ENCODE results near the gene TAS1R1. TPM values are rescaled to one million over a fixed set of nuclear protein-coding genes. Genes with fewer than 3 reads are reported as not detected.

TAS1R1 gene
- total and polyA plus RNA-seq, 9 of the 15 experiments (the other 6 are each of a cell fraction or from before 2014, with no cell fraction given), result 0.06 TPM; not detected in 8

- no peak for TF ChIP-seq ZNF707 (CRISPR knock-in tag; conservative IDR thresholded peaks at IDR 0.05)
- TF ChIP-seq ZFP30 (CRISPR knock-in tag; IDR thresholded peaks at IDR 0.05; ENCODE audit: borderline replicate concordance), result no peak
- peak; percentile 66 for TF ChIP-seq TAF1 (IDR thresholded peaks at IDR 0.05; ENCODE audit: control insufficient read depth, extremely low read depth, insufficient read depth, low read length, severe bottlenecking)
- no peak for TF ChIP-seq NFXL1 (CRISPR knock-in tag; IDR thresholded peaks at IDR 0.05)
- TF ChIP-seq ZNF23 (CRISPR knock-in tag; IDR thresholded peaks at IDR 0.05), result no peak
- TF ChIP-seq KDM5B (IDR thresholded peaks at IDR 0.05; ENCODE audit: insufficient replicate concordance, low read depth, low read length), result peak; percentile 96
- peak; percentile 73 for TF ChIP-seq CCNT2 (IDR thresholded peaks at IDR 0.05; ENCODE audit: borderline replicate concordance, extremely low read depth, insufficient read length, low read depth, low read length)
- TF ChIP-seq RCOR1 (IDR thresholded peaks at IDR 0.05; ENCODE audit: borderline replicate concordance in 1 of 2, low read depth in 2 of 2, low read length in 2 of 2), result 0 out of 4 replicates have a peak, but pooled peaks of 1 of the 2 experiments have one; percentile 56
- no peak for TF ChIP-seq GATA2 (CRISPR knock-in tag; IDR thresholded peaks at IDR 0.05)
- no peak for TF ChIP-seq ZNF445 (CRISPR knock-in tag; IDR thresholded peaks at IDR 0.05; ENCODE audit: low read depth)
- TF ChIP-seq FOS (IDR thresholded peaks at IDR 0.05; ENCODE audit: extremely low read depth, insufficient read length), result peak; percentile 39
- TF ChIP-seq USF2 (CRISPR knock-in tag; IDR thresholded peaks at IDR 0.05), result no peak
- TF ChIP-seq TFAM (CRISPR knock-in tag; conservative IDR thresholded peaks at IDR 0.05), result no peak
- TF ChIP-seq NCOA6 (IDR thresholded peaks at IDR 0.05), result no peak
- no peak for TF ChIP-seq CREB3 (tag; conservative IDR thresholded peaks at IDR 0.05; ENCODE audit: low read depth)
- TF ChIP-seq NR2F6 (CRISPR knock-in tag; IDR thresholded peaks at IDR 0.05), result no peak
- no peak for TF ChIP-seq POLR2AphosphoS2 (IDR thresholded peaks at IDR 0.05; ENCODE audit: low read length)
- TF ChIP-seq ZNF282 (CRISPR knock-in tag; IDR thresholded peaks at IDR 0.05), result no peak
- TF ChIP-seq BDP1 (IDR thresholded peaks at IDR 0.05; ENCODE audit: insufficient read depth, insufficient read length), result no peak
- no peak for TF ChIP-seq HSF4 (CRISPR knock-in tag; IDR thresholded peaks at IDR 0.05; ENCODE audit: borderline replicate concordance)
- no peak for TF ChIP-seq SMC3 (conservative IDR thresholded peaks at IDR 0.05; ENCODE audit: insufficient read depth, low read depth, low read length)
- no peak for TF ChIP-seq ZNF324 (CRISPR knock-in tag; IDR thresholded peaks at IDR 0.05)
- TF ChIP-seq HNRNPLL (IDR thresholded peaks at IDR 0.05; ENCODE audit: low read depth, low read length, poor library complexity, severe bottlenecking), result peak; percentile 91
- TF ChIP-seq ZNF347 (CRISPR knock-in tag; IDR thresholded peaks at IDR 0.05; ENCODE audit: low read depth), result no peak
- TF ChIP-seq RB1 (IDR thresholded peaks at IDR 0.05; ENCODE audit: low read depth), result peak; percentile 74
- TF ChIP-seq TEAD2 (tag; IDR thresholded peaks at IDR 0.05), result no peak
- TF ChIP-seq CBFB (CRISPR knock-in tag; IDR thresholded peaks at IDR 0.05), result 0 out of 2 replicates have a peak, but pooled peaks have one; percentile 4
- no peak for TF ChIP-seq NFRKB (IDR thresholded peaks at IDR 0.05; ENCODE audit: low read depth)
These were observed 24.4 kb downstream of the TAS1R1 start, which contains the start of gene ZBTB48 (continued) for GRCh38 chr1:6579374-6580118.
